Type B pancreatic cell (in vitro differentiated cells): ENCODE results near the gene LIN54. TPM values are rescaled to one million over a fixed set of nuclear protein-coding genes. Genes with fewer than 3 reads are reported as not detected.

Source experiments
- DNase-seq: peaks from one replicate; pipeline ENCODE4 v3.0.0; 2021; ENCODE audit warnings: mixed read lengths; ENCODE audit not compliant: unreplicated experiment; ENCODE audit errors: extremely low spot score
- H3K27ac Mint-ChIP-seq: 2 replicates; pipeline ENCODE4 v1.8.0; 2021; ENCODE audit warnings: mild to moderate bottlenecking, mixed read lengths
- H3K27me3 Mint-ChIP-seq: 2 replicates; pipeline ENCODE4 v1.8.0; 2021; ENCODE audit warnings: mixed read lengths
- H3K36me3 Mint-ChIP-seq: 2 replicates; pipeline ENCODE4 v1.8.0; 2021; ENCODE audit warnings: mixed read lengths
- H3K4me1 Mint-ChIP-seq: one replicate; pipeline ENCODE4 v1.8.0; 2021; ENCODE audit warnings: mixed read lengths; ENCODE audit not compliant: unreplicated experiment
- H3K4me3 Mint-ChIP-seq: 2 replicates; pipeline ENCODE4 v1.8.0; 2021; ENCODE audit warnings: mild to moderate bottlenecking, mixed read lengths
- H3K9me3 Mint-ChIP-seq: 2 replicates; pipeline ENCODE4 v1.8.0; 2021; ENCODE audit warnings: mixed read lengths
- total RNA-seq: library from RNA; stranded (reverse); gene quantifications from 2 replicates; pipeline ENCODE4 v1.2.1, GENCODE V29; 2021; ENCODE audit warnings: low replicate concordance
- TF ChIP-seq, protein P1 (sequence below): fragments of 200-600 bp; sonication (generic); conservative IDR thresholded peaks from 2 replicates; pipeline ENCODE4 v1.5.0; 2021; ENCODE audit warnings: antibody characterized with exemption, mild to moderate bottlenecking

LIN54 gene
- total RNA-seq, 1 donor from 2014 or later, result 17.5 TPM

DNA sequence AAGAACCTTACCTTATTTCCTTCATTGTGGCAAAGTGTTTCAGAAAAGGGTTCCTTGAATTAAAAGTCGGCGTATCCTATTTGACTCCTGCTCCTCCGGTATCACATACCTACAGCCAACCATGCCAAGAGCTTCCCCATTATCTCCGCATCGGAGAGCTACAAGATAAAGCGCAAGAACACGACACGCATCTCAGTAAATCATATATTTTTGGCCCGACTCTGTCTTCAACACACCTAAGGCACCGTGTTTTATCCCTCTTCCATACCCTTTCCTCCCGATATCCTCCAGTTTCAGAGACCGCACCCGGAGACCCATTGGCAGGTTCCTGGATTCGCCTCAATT, 110.6 kb downstream of the LIN54 start:
- no peak overlapping the region for H3K4me3 Mint-ChIP-seq
- no peaks in the 10 kb centered on the region for H3K9me3 Mint-ChIP-seq
- TF ChIP-seq, protein P1, sequence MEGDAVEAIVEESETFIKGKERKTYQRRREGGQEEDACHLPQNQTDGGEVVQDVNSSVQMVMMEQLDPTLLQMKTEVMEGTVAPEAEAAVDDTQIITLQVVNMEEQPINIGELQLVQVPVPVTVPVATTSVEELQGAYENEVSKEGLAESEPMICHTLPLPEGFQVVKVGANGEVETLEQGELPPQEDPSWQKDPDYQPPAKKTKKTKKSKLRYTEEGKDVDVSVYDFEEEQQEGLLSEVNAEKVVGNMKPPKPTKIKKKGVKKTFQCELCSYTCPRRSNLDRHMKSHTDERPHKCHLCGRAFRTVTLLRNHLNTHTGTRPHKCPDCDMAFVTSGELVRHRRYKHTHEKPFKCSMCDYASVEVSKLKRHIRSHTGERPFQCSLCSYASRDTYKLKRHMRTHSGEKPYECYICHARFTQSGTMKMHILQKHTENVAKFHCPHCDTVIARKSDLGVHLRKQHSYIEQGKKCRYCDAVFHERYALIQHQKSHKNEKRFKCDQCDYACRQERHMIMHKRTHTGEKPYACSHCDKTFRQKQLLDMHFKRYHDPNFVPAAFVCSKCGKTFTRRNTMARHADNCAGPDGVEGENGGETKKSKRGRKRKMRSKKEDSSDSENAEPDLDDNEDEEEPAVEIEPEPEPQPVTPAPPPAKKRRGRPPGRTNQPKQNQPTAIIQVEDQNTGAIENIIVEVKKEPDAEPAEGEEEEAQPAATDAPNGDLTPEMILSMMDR, result no peak

DNA sequence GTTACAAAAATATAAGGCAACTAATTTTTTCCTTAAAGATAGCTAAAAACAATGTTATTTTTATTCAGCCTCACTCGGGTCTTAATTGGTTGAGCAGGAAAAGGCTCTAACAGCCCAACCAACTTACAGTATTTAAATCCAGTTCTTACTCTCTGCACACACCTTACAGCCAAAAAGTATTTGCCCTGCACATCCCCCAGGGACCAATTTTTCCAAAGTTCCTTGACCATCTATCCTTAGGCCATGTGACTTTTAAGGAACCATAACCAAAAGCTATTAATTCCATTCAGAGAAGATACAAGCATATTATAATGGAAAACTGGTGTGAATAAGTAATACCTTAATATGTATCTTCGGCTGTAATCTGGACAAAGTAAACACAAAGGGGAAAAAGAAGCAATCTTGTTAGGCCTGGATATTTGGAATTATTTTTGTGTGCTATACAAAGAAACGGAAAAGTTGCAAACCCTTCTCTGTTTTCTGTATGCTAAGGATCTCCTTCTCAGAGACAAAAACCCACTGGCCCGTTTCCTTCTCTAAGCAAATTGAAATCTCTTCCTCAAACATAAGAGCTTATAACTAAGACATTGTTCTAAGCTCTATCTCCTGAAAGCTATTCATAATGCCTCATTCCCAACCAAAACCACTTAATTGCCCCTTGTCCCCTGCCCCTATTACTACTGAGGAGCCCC, 111.1 kb downstream of the LIN54 start:
- H3K9me3 Mint-ChIP-seq, result no peaks in the 10 kb centered on the region
- H3K4me1 Mint-ChIP-seq, result peaks cover 6% of the 10 kb centered on the region
- DNase-seq, result no peak
- TF ChIP-seq, protein P1, result no peak
- H3K36me3 Mint-ChIP-seq, result peaks cover 15% of the 10 kb centered on the region
- no peaks in the 10 kb centered on the region for H3K27me3 Mint-ChIP-seq
- no peak overlapping the region for H3K4me3 Mint-ChIP-seq
- H3K27ac Mint-ChIP-seq, result no peak overlapping the region

More for the DNA sequence above, 110.6 kb downstream of the LIN54 start:
- Mint-ChIP-seq H3K36me3 (peaks cover 12% of the 10 kb centered on the region), H3K4me1 (peaks cover 6% of the 10 kb centered on the region), H3K27ac (no peak overlapping the region), H3K27me3 (no peaks in the 10 kb centered on the region)
- no peak for DNase-seq

DNA sequence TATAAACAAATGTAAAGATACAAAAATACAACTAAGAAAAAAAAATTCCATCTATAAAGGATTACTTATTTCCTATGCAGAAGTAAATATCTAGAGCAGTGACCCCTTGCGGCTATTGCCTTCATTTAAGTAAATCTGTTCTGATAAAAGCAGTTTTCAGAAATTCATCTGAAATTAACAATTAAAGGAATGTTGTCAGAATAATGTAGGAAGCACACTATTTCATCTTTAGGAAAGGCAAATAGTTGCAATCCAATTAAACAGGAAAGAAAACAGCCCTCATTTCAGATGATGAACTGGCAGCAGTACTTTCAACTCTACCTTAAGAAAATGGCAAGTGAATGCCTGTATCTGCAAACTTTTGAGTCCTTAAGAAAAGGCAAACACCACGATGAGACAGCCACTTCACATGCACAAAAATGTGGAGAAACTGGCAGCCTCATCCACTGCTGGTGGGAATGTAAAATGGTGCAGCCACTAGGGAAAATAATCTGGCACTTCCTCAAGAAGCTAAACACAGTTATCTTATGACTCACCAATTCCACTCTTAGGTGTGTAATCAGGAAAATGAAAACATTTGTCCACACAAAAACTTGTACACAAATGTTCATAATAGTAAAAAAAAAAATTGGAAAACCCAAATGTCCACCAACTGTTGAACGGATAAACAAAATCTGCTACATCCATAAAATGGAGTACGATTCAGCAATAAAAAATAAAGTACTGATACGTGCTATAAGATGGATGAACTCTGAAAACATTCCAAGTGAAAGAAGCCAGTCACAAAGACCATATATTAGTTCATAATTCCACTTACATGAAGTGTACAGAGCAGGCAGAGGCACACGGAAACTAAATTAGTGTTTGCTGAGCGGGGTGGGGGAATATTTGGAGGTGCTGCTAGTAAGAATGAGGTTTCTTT, 112.0 kb downstream of the LIN54 start:
- TF ChIP-seq, protein P1, result peak; percentile 68
- no peak overlapping the region for H3K4me3 Mint-ChIP-seq
- no peaks in the 10 kb centered on the region for H3K27me3 Mint-ChIP-seq
- no peak overlapping the region for H3K27ac Mint-ChIP-seq
- no peaks in the 10 kb centered on the region for H3K9me3 Mint-ChIP-seq
- peaks cover 21% of the 10 kb centered on the region for H3K36me3 Mint-ChIP-seq
- DNase-seq, result no peak
- peaks cover 6% of the 10 kb centered on the region for H3K4me1 Mint-ChIP-seq

DNA sequence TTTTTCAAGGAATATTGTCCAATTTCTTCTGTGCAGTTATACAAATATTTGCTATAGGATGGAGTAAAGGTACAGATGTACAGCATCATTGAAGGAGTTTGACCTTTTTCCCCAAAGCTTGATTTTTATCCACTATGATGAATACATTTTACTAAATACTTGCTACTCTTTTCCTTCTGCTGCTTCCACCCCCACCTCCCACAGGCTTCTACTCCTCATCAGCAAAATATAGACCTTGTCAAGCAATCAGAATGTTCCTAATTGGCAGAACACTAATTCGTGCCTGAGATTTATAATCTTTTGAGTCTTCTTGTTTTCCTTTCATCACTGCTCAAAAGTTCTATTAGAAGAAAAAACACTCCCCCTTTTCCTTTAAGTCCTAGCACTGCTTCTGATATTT, 113.9 kb downstream of the LIN54 start:
- TF ChIP-seq, protein P1, result no peak
- H3K27ac Mint-ChIP-seq, result peak overlapping the region; percentile 34
- no peaks in the 10 kb centered on the region for H3K9me3 Mint-ChIP-seq
- no peaks in the 10 kb centered on the region for H3K27me3 Mint-ChIP-seq
- H3K4me3 Mint-ChIP-seq, result peak overlapping the region; percentile 48
- peaks cover 15% of the 10 kb centered on the region for H3K4me1 Mint-ChIP-seq
- no peak for DNase-seq
- H3K36me3 Mint-ChIP-seq, result peaks cover 21% of the 10 kb centered on the region

DNA sequence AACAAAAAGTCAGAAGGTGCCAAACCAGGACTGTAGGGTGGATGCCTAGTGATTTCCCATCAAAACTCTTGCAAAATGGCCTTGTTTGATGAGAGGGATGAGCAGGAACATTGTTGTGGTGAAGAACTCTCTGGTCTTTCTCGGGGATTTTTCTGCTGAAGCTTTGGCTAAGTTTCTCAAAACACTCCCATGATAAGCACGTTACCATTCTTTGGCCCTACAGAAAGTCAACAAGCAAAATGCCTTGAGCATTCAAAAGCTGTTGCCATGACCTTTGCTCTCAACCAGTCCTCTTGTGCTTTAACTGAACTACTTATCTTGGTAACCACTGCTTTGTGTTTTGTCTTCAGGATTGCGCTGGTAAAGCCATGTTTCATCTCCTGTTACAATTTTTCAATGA, 116.7 kb downstream of the LIN54 start:
- TF ChIP-seq, protein P1, result no peak
- Mint-ChIP-seq H3K27ac (peak overlapping the region; percentile 13), H3K4me3 (peak overlapping the region; percentile 31), H3K27me3 (no peaks in the 10 kb centered on the region), H3K36me3 (peaks cover 23% of the 10 kb centered on the region), H3K4me1 (peaks cover 20% of the 10 kb centered on the region), H3K9me3 (no peaks in the 10 kb centered on the region)
- DNase-seq, result no peak
